SKM-1 treated with dmso at 0.1 percent for 144 hours (cell line): ENCODE data around the gene ZNF276.
"Not testable (repeated sequence)": the region's sequence is repeated elsewhere in the genome, so short reads cannot be mapped to it uniquely, and the experiment has no call there.

Source experiments
- DNase-seq: peaks from one replicate; lab custom pipeline; 2025; ENCODE audit not compliant: unreplicated experiment; lab: John Stamatoyannopoulos, UW

The ZNF276 gene

DNA sequence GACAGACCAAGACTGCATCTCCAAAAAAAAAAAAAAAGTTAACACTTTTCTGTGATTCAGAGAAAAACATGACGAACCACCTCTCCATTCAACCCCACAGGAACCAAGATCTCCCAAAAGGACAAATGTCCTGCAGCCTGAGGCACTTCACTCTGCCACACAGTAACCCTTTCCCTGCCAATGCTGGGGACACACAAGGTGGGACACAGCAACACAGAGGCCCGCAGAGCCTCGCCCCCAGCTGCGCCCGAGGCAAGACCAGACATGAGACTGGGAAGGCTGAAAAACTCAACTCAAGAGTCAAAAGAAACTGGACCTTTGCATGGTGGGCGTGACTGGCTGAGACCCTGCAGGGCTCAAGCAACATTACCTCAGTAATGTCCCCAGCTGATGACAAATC lies 61.2 kb downstream of the ZNF276 start:
- no peak for DNase-seq

- not testable (repeated sequence) for DNase-seq
These were observed 62.6 kb downstream of the ZNF276 start for GRCh38 chr16:89783952-89784351.

- no peak for DNase-seq
These were observed 63.1 kb downstream of the ZNF276 start for GRCh38 chr16:89784406-89784805.

GRCh38 chr16:89785523-89786155 lies 64.3 kb downstream of the ZNF276 start:
- no peak for DNase-seq

- DNase-seq, result no peak
These were observed 65.4 kb downstream of the ZNF276 start for GRCh38 chr16:89786474-89787364.

- DNase-seq, result no peak
These were observed 66.0 kb downstream of the ZNF276 start for GRCh38 chr16:89787365-89787805.
